Muscle layer of duodenum (tissue), 2 donors: Measurements from ENCODE around the gene TMEM207.

ENCODE experiments used
- H3K27ac ChIP-seq: one replicate; pipeline ENCODE4 v1.7.0; 2013; ENCODE audit warnings: mild to moderate bottlenecking, low read length
- H3K27me3 ChIP-seq: one replicate; pipeline ENCODE4 v1.7.0; 2013; ENCODE audit warnings: low read depth, mild to moderate bottlenecking, control low read depth, low read length
- H3K36me3 ChIP-seq, 2 donors: one replicate each; pipeline ENCODE4 v1.7.0; 2013; ENCODE audit warnings: low read length in 2 of 2, control low read depth in 1 of 2, mild to moderate bottlenecking in 1 of 2; ENCODE audit not compliant: insufficient read depth in 2 of 2, control insufficient read depth in 1 of 2
- H3K4me1 ChIP-seq, 2 donors: one replicate each; pipeline ENCODE4 v1.7.0; 2013; ENCODE audit warnings: low read length in 2 of 2, mild to moderate bottlenecking in 2 of 2, control low read depth in 1 of 2, moderate library complexity in 1 of 2; ENCODE audit not compliant: insufficient read depth in 2 of 2, control insufficient read depth in 1 of 2
- H3K4me3 ChIP-seq, 2 donors: one replicate each; pipeline ENCODE4 v1.7.0; 2013; ENCODE audit warnings: low read length in 2 of 2, low read depth in 1 of 2, mild to moderate bottlenecking in 1 of 2
- H3K9me3 ChIP-seq, 2 donors: one replicate each; pipeline ENCODE4 v1.7.0; 2013; ENCODE audit warnings: low read length in 2 of 2, control low read depth in 1 of 2, mild to moderate bottlenecking in 1 of 2; ENCODE audit not compliant: control insufficient read depth in 1 of 2
- donor health status: healthy.

The TMEM207 gene

DNA sequence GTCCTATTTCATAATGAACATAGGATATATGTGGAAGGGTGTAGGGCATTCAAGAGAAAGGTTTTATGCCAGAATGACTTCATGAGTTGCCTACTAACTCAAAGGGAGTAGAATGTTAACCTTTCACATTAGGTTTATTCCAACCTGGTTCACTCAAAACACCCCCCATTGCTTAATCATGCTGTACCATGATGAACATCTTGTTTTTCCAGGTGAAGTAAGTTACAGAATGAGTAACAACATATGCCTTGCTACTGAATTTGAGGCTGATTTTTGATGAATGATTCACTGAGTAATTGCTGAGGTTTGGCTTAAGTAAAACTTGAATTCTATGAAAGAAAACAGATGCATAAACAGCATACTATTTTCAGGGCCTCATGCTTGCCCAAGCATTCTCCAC is 67.6 kb downstream of the TMEM207 start:
- Histone ChIP-seq H3K36me3 (no peaks in the 10 kb centered on the region), H3K27me3 (no peaks in the 10 kb centered on the region), H3K9me3 (no peaks in the 10 kb centered on the region), H3K4me1 (no peaks in the 10 kb centered on the region), H3K27ac (no peak overlapping the region), H3K4me3 (no peak overlapping the region)

DNA sequence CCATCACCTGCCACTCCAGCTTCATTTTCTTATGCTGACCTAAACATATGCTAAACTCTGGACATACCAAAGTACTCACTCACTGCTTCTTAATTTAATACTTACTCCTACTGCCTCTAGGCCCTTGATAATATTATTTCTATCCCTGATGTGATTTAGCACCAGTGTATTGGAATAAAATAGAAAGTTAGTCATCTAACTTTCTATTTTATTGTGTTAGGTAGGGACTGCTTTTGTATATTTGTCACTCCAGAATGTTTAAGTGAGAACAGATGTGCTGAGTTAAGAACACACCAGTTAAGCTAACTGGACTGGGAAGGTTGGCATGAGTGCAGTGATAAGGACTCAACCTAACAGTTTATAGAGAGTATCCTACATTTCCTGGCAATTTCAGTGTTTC is 68.3 kb downstream of the TMEM207 start:
- H3K27ac ChIP-seq, result no peak overlapping the region
- no peaks in the 10 kb centered on the region for H3K4me1 ChIP-seq
- no peaks in the 10 kb centered on the region for H3K9me3 ChIP-seq
- no peak overlapping the region for H3K4me3 ChIP-seq
- H3K36me3 ChIP-seq, result no peaks in the 10 kb centered on the region
- H3K27me3 ChIP-seq, result no peaks in the 10 kb centered on the region

DNA sequence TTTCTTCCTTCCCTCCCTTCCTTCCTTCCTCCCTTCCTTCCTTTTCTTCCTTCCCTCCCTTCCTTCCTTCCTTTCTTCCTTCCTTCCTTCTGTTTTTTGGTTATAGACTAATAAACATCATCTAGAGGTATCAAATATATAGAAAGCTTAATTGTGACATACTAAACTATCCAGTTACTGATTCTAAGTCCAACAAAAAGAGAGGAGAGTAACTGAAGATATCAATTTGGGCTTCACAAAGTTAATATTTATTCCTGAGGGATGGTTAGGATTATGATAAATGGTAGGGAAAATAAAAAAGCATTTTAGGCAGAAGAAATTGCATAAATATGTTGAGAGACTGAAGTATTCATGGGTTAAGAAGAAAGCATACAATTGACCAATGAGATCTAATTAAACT is 69.5 kb downstream of the TMEM207 start:
- no peak overlapping the region for H3K27ac ChIP-seq
- H3K4me3 ChIP-seq, result no peak overlapping the region
- no peaks in the 10 kb centered on the region for H3K4me1 ChIP-seq
- H3K36me3 ChIP-seq, result no peaks in the 10 kb centered on the region
- no peaks in the 10 kb centered on the region for H3K27me3 ChIP-seq
- H3K9me3 ChIP-seq, result no peaks in the 10 kb centered on the region
